ENCODE results near the gene MUSTN1.

GRCh38 chr3:52796411-52796810, 38.4 kb downstream of the MUSTN1 start:
- TF ChIP-seq CTCF (IDR thresholded peaks at IDR 0.05), result no peak
- TF ChIP-seq POLR2AphosphoS5 (IDR thresholded peaks at IDR 0.05), result no peak
- TF ChIP-seq POLR2A (IDR thresholded peaks at IDR 0.05), result no peak

Data from sigmoid colon (tissue), 4 donors.